SK-N-SH (cell line): Measurements from ENCODE around the gene JAK1. TPM values are rescaled to one million over a fixed set of nuclear protein-coding genes. Genes with fewer than 3 reads are reported as not detected.

Source experiments
- CTCF ChIA-PET: fragments of 300-600, 350-600 bp; formaldehyde crosslinking; extraction: SDS; loops from one replicate; lab custom pipeline; 2021; lab: Yijun Ruan, JAX
- POLR2A ChIA-PET: fragments of 350-600 bp; sonication (Branson Sonifier 250); formaldehyde crosslinking; extraction: SDS; loops from one replicate; lab custom pipeline; 2020; ENCODE audit warnings: antibody characterized with exemption, inconsistent platforms; lab: Yijun Ruan, JAX
- DNase-seq: peaks from one replicate; pipeline ENCODE4 v3.0.0; 2012
- H2AFZ ChIP-seq: fragments of 200-600 bp; sonication (generic); 2 replicates; pipeline ENCODE4 v1.8.1; 2016; ENCODE audit warnings: antibody characterized with exemption, mild to moderate bottlenecking, low read depth
- H3F3A ChIP-seq: fragments of 200-600 bp; sonication (generic); replicated peaks from 2 replicates; pipeline ENCODE3; 2016; ENCODE audit warnings: antibody characterized with exemption, mild to moderate bottlenecking; ENCODE audit not compliant: insufficient read depth
- H3K27ac ChIP-seq, 2 experiments: fragments of 200-500 bp in 1 of 2; fragments of 200-600 bp in 1 of 2; sonication (Bioruptor generic) in 1 of 2; sonication (generic), shearing (Covaris generic) in 1 of 2; 2 replicates each; pipeline versions ENCODE4 v1.5.1 to v1.6.1; 2014 to 2016; ENCODE audit warnings: low read depth in 2 of 2, inconsistent platforms in 1 of 2, low read length in 1 of 2, mild to moderate bottlenecking in 1 of 2, mixed read lengths in 1 of 2
- H3K27me3 ChIP-seq: fragments of 200-600 bp; sonication (generic), shearing (Covaris generic); 2 replicates; pipeline ENCODE4 v1.6.1; 2016; ENCODE audit warnings: mixed run types; ENCODE audit not compliant: insufficient read depth
- H3K36me3 ChIP-seq, 2 experiments: fragments of 200-500 bp in 1 of 2; fragments of 200-600 bp in 1 of 2; sonication (Bioruptor generic) in 1 of 2; sonication (generic) in 1 of 2; replicated peaks in 1 of 2; 2 replicates each; pipeline versions ENCODE3 to v1.5.1; 2014 to 2016; ENCODE audit warnings: low read length in 1 of 2, mild to moderate bottlenecking in 1 of 2; ENCODE audit not compliant: insufficient read depth in 2 of 2, control insufficient read depth in 1 of 2
- H3K4me1 ChIP-seq, 2 experiments: fragments of 200-500 bp in 1 of 2; fragments of 200-600 bp in 1 of 2; sonication (Bioruptor generic) in 1 of 2; sonication (generic), shearing (Covaris generic) in 1 of 2; 2 replicates each; pipeline versions ENCODE4 v1.5.1 to v1.6.1; 2014 to 2016; ENCODE audit warnings: low read depth in 1 of 2, low read length in 1 of 2, mixed run types in 1 of 2; ENCODE audit not compliant: insufficient read depth in 2 of 2, control insufficient read depth in 1 of 2
- H3K4me2 ChIP-seq: fragments of 200-600 bp; sonication (generic), shearing (Covaris generic); 2 replicates; pipeline ENCODE4 v1.6.1; 2017; ENCODE audit warnings: mixed run types
- H3K4me3 ChIP-seq, 2 experiments: fragments of 200-500 bp in 1 of 2; fragments of 200-600 bp in 1 of 2; sonication (Bioruptor generic) in 1 of 2; sonication (generic), shearing (Covaris generic) in 1 of 2; 2 replicates each; pipeline versions ENCODE4 v1.5.1 to v1.8.1; 2014 to 2016; ENCODE audit warnings: low read depth in 2 of 2, inconsistent platforms in 1 of 2, low read length in 1 of 2, mild to moderate bottlenecking in 1 of 2, mixed read lengths in 1 of 2, moderate library complexity in 1 of 2
- H3K79me2 ChIP-seq: fragments of 200-600 bp; sonication (generic); 2 replicates; pipeline ENCODE4 v1.8.1; 2017; ENCODE audit warnings: mild to moderate bottlenecking; ENCODE audit not compliant: insufficient read depth
- H3K9ac ChIP-seq: fragments of 200-600 bp; sonication (generic); 2 replicates; pipeline ENCODE4 v1.6.1; 2017; ENCODE audit warnings: mixed run types
- H3K9me2 ChIP-seq: fragments of 200-600 bp; sonication (generic); 2 replicates; pipeline ENCODE4 v1.6.1; 2017; ENCODE audit warnings: mixed run types
- H3K9me3 ChIP-seq: fragments of 200-600 bp; sonication (generic); 2 replicates; pipeline ENCODE4 v1.6.1; 2017; ENCODE audit warnings: mixed run types, mild to moderate bottlenecking, moderate library complexity
- H4K20me1 ChIP-seq: fragments of 200-600 bp; sonication (generic); 2 replicates; pipeline ENCODE4 v1.6.1; 2017; ENCODE audit warnings: mild to moderate bottlenecking, mixed run types; ENCODE audit not compliant: insufficient read depth
- EP300 ChIP-seq, 2 experiments: IDR thresholded peaks; 2 replicates each; pipeline versions ENCODE4 v1.4.0 to v1.6.1; 2012; ENCODE audit warnings: borderline replicate concordance in 1 of 2, low read depth in 1 of 2, low read length in 1 of 2
- FOSL2 ChIP-seq: IDR thresholded peaks from 2 replicates; pipeline ENCODE4 v1.4.0; 2012; ENCODE audit warnings: low read depth, mild to moderate bottlenecking, moderate library complexity, borderline replicate concordance
- GABPA ChIP-seq: IDR thresholded peaks from 2 replicates; pipeline ENCODE4 v1.4.0; 2012; ENCODE audit warnings: low read depth, mild to moderate bottlenecking
- GATA2 ChIP-seq: sonication (generic); formaldehyde crosslinking; IDR thresholded peaks from 2 replicates; pipeline ENCODE4 v1.5.0; 2020; ENCODE audit warnings: mild to moderate bottlenecking, missing genetic modification reagents
- JUND ChIP-seq: IDR thresholded peaks from 2 replicates; pipeline ENCODE4 v1.4.0; 2012
- MEF2A ChIP-seq: IDR thresholded peaks from 2 replicates; pipeline ENCODE4 v1.4.0; 2012; ENCODE audit warnings: low read depth, borderline replicate concordance
- NFIC ChIP-seq: IDR thresholded peaks from 2 replicates; pipeline ENCODE4 v1.4.0; 2012; ENCODE audit warnings: borderline replicate concordance
- NRF1 ChIP-seq: IDR thresholded peaks from 2 replicates; pipeline ENCODE4 v1.6.1; 2012; ENCODE audit warnings: low read depth, mild to moderate bottlenecking, low read length
- PBX3 ChIP-seq: IDR thresholded peaks from 2 replicates; pipeline ENCODE4; 2012
- POLR2AphosphoS5 ChIP-seq: IDR thresholded peaks from 2 replicates; pipeline ENCODE4 v1.6.1; 2012; ENCODE audit warnings: low read depth, low read length
- REST ChIP-seq: IDR thresholded peaks from 2 replicates; pipeline ENCODE4 v1.6.1; 2012; ENCODE audit warnings: mild to moderate bottlenecking, low read depth, low read length, moderate library complexity
- RXRA ChIP-seq: IDR thresholded peaks from 2 replicates; pipeline ENCODE4 v1.4.0; 2012; ENCODE audit warnings: low read depth, mild to moderate bottlenecking, borderline replicate concordance
- TAF1 ChIP-seq: IDR thresholded peaks from 2 replicates; pipeline ENCODE4 v1.6.1; 2012; ENCODE audit warnings: low read depth, mild to moderate bottlenecking, low read length, moderate library complexity, borderline replicate concordance
- TCF12 ChIP-seq: IDR thresholded peaks from 2 replicates; pipeline ENCODE4 v1.4.0; 2012
- TEAD4 ChIP-seq: IDR thresholded peaks from 2 replicates; pipeline ENCODE4 v1.4.0; 2012; ENCODE audit warnings: mild to moderate bottlenecking, borderline replicate concordance; ENCODE audit not compliant: insufficient read depth
- YY1 ChIP-seq: IDR thresholded peaks from 2 replicates; pipeline ENCODE4 v1.4.0; 2012; ENCODE audit warnings: low read depth, mild to moderate bottlenecking
- WGBS: methylation state at CpG from one replicate; pipeline ENCODE4 v1.1.6; 2017; ENCODE audit warnings: low lambda C conversion rate; 5-methylcytosine and 5-hydroxymethylcytosine counted together
- polyA plus RNA-seq, 3 experiments: library from polyadenylated mRNA; depleted of rRNA; stranded (reverse); fragments of >200 nt; gene quantifications; 2 replicates each; pipeline ENCODE4 v1.2.3, GENCODE V29; 2012

Gene JAK1
- polyA plus RNA-seq, 1 of the 3 experiments (the other 2 are of a cell fraction): 47.5 TPM

- 0 out of 2 replicates have a peak, but pooled peaks have one; percentile 24 for TF ChIP-seq REST
Observed at GRCh38 chr1:64934115-64934877, 32.1 kb downstream of the JAK1 start (continued).

- peaks cover 41% of the 10 kb centered on the region for H3F3A ChIP-seq
- no peaks in the 10 kb centered on the region for H3K27me3 ChIP-seq
- CTCF ChIA-PET: no interaction called here
- 26% methylated on average over 11 of the region's 11 CpGs for WGBS
- H3K4me3 ChIP-seq: peak overlapping the region; percentile 1 to 43; a peak in 3 of 4 replicates
- H3K9me3 ChIP-seq: no peaks in the 10 kb centered on the region
- H3K9me2 ChIP-seq: no peaks in the 10 kb centered on the region
- peaks cover 12 to 33% of the 10 kb centered on the region in 2 experiments for H3K4me1 ChIP-seq
- no peak overlapping the region for H2AFZ ChIP-seq
- POLR2A ChIA-PET: no interaction called here
- H3K9ac ChIP-seq: peak overlapping the region; percentile 63
- H3K4me2 ChIP-seq: peak overlapping the region; percentile 73
- peak overlapping the region; percentile 50 to 96 for H3K27ac ChIP-seq
- TF ChIP-seq NRF1 (no peak), RXRA (peak; percentile 78; the same call in 1 of the 2 replicates), GABPA (peak; percentile 29; the same call in 1 of the 2 replicates), TEAD4 (peak; percentile 18; the same call in 1 of the 2 replicates), TAF1 (no peak), TCF12 (peak; percentile 65; the same call in 1 of the 2 replicates), YY1 (0 out of 2 replicates have a peak, but pooled peaks have one; percentile 24), GATA2 (no peak), REST (no peak), EP300 (IDR thresholded peaks at IDR 0.05; ENCODE audit: borderline replicate concordance in 1 of 2, low read depth in 1 of 2, low read length in 1 of 2) (peak in 1 of 2 experiments; percentile 45; a peak in 1 of 4 replicates), POLR2AphosphoS5 (0 out of 2 replicates have a peak, but pooled peaks have one; percentile 13), JUND (peak; percentile 29; the same call in 1 of the 2 replicates), NFIC (peak; percentile 63; the same call in 1 of the 2 replicates), MEF2A (peak; percentile 95), PBX3 (peak; percentile 32; the same call in 1 of the 2 replicates), FOSL2 (peak; percentile 47; the same call in 1 of the 2 replicates)
- no peak for DNase-seq
- H4K20me1 ChIP-seq: peaks cover 5% of the 10 kb centered on the region; the same call in 1 of the 2 replicates
- peaks cover 84% of the 10 kb centered on the region for H3K79me2 ChIP-seq
- no peaks in the 10 kb centered on the region for H3K36me3 ChIP-seq
Observed at GRCh38 chr1:64933296-64934070, 32.9 kb downstream of the JAK1 start.
